Natural killer cell treated with Interleukin-12 subunit alpha and Interleukin-12 subunit beta and Interleukin-15 and Interleukin-18, amount 100 ng/mL, for 72 hours (primary cell): Measurements from ENCODE around the gene PRDM11. TPM values are rescaled to one million over a fixed set of nuclear protein-coding genes. Genes with fewer than 3 reads are reported as not detected.

Experiments used
- ATAC-seq, 2 donors: fragments of 150-1000 bp; cut with Tn5 transposase in 1 of 2; sonication (Bioruptor Pico), chemical (Tn5 transposase) in 1 of 2; 2 replicates each; pipeline ENCODE4 v1.10.0; 2021
- DNase-seq: peaks from one replicate; pipeline ENCODE4 v3.0.0; 2022; ENCODE audit warnings: low spot score
- H3K27ac Mint-ChIP-seq, 2 donors: 1 replicate in 1 of 2; 2 replicates in 1 of 2; pipeline ENCODE4 v1.8.0; 2022; ENCODE audit warnings: mixed read lengths in 2 of 2, mild to moderate bottlenecking in 1 of 2, moderate library complexity in 1 of 2
- H3K27me3 Mint-ChIP-seq, 2 donors: 1 replicate in 1 of 2; 2 replicates in 1 of 2; pipeline ENCODE4 v1.8.0; 2022; ENCODE audit warnings: mixed read lengths in 2 of 2
- H3K36me3 Mint-ChIP-seq: one replicate; pipeline ENCODE4 v1.8.0; 2022; ENCODE audit warnings: mixed read lengths
- H3K4me1 Mint-ChIP-seq, 2 donors: 1 replicate in 1 of 2; 2 replicates in 1 of 2; pipeline ENCODE4 v1.8.0; 2022; ENCODE audit warnings: low read depth in 2 of 2, mixed read lengths in 2 of 2, mild to moderate bottlenecking in 1 of 2
- H3K4me3 Mint-ChIP-seq: one replicate; pipeline ENCODE4 v1.8.0; 2022; ENCODE audit warnings: mixed read lengths
- H3K9me3 Mint-ChIP-seq: 2 replicates; pipeline ENCODE4 v1.8.0; 2022; ENCODE audit warnings: mixed read lengths
- total RNA-seq, 2 donors: library from RNA; stranded (reverse); gene quantifications; one replicate each; pipeline ENCODE4 v1.2.3, GENCODE V29; 2022

Gene PRDM11
- total RNA-seq, 2 donors from 2014 or later: 3.5 to 6.6 TPM

GRCh38 chr11:45259592-45259991 lies 113.2 kb downstream of the PRDM11 start:
- H3K27me3 Mint-ChIP-seq: peaks cover 21 to 28% of the 10 kb centered on the region in 2 donors
- no peak overlapping the region for H3K27ac Mint-ChIP-seq
- no peak for ATAC-seq
- no peak overlapping the region for H3K4me3 Mint-ChIP-seq
- no peaks in the 10 kb centered on the region for H3K4me1 Mint-ChIP-seq
- no peaks in the 10 kb centered on the region for H3K9me3 Mint-ChIP-seq
- no peak for DNase-seq
- H3K36me3 Mint-ChIP-seq: no peaks in the 10 kb centered on the region

DNA sequence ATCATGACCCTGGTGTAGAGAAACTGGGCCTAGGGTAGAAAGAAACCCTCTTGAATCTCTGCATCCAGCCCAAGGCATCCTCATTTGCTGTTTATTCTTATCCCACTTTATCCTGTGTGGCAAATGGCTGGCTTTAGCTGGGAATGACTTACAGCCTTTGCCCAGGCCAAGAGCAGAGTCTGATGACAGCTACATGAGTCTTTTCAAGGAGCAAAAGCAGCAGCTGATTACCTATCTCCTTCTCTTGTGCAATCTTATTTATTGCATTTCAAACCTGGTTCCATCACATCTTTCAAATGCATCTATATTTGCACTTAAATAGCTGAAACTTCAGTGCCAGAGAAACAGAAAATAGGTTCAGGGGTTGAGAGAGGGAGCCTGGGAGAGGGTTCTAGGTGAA lies 113.6 kb downstream of the PRDM11 start:
- Mint-ChIP-seq H3K9me3 (no peaks in the 10 kb centered on the region), H3K27ac (no peak overlapping the region), H3K27me3 (peaks cover 25 to 33% of the 10 kb centered on the region in 2 donors), H3K36me3 (no peaks in the 10 kb centered on the region), H3K4me1 (no peaks in the 10 kb centered on the region), H3K4me3 (no peak overlapping the region)
- no peak for DNase-seq
- ATAC-seq: no peak

GRCh38 chr11:45262900-45263299 lies 116.5 kb downstream of the PRDM11 start:
- no peaks in the 10 kb centered on the region for H3K36me3 Mint-ChIP-seq
- no peaks in the 10 kb centered on the region for H3K4me1 Mint-ChIP-seq
- DNase-seq (no peak), ATAC-seq (no peak)
- peaks cover 28 to 38% of the 10 kb centered on the region in 2 donors for H3K27me3 Mint-ChIP-seq
- no peaks in the 10 kb centered on the region for H3K9me3 Mint-ChIP-seq
- no peak overlapping the region for H3K27ac Mint-ChIP-seq
- H3K4me3 Mint-ChIP-seq: no peak overlapping the region

- Mint-ChIP-seq H3K27me3 (peaks cover 32 to 39% of the 10 kb centered on the region in 2 donors), H3K36me3 (no peaks in the 10 kb centered on the region), H3K4me3 (no peak overlapping the region), H3K4me1 (no peaks in the 10 kb centered on the region), H3K9me3 (no peaks in the 10 kb centered on the region), H3K27ac (no peak overlapping the region)
- ATAC-seq (no peak), DNase-seq (no peak)
These were observed 117.3 kb downstream of the PRDM11 start for GRCh38 chr11:45263773-45264172.

GRCh38 chr11:45264839-45265515 lies 118.5 kb downstream of the PRDM11 start:
- peaks cover 37 to 47% of the 10 kb centered on the region in 2 donors for H3K27me3 Mint-ChIP-seq
- DNase-seq (no peak), ATAC-seq (no peak)
- no peak overlapping the region for H3K27ac Mint-ChIP-seq
- H3K9me3 Mint-ChIP-seq: no peaks in the 10 kb centered on the region
- no peaks in the 10 kb centered on the region for H3K36me3 Mint-ChIP-seq
- no peaks in the 10 kb centered on the region for H3K4me1 Mint-ChIP-seq
- H3K4me3 Mint-ChIP-seq: no peak overlapping the region

DNA sequence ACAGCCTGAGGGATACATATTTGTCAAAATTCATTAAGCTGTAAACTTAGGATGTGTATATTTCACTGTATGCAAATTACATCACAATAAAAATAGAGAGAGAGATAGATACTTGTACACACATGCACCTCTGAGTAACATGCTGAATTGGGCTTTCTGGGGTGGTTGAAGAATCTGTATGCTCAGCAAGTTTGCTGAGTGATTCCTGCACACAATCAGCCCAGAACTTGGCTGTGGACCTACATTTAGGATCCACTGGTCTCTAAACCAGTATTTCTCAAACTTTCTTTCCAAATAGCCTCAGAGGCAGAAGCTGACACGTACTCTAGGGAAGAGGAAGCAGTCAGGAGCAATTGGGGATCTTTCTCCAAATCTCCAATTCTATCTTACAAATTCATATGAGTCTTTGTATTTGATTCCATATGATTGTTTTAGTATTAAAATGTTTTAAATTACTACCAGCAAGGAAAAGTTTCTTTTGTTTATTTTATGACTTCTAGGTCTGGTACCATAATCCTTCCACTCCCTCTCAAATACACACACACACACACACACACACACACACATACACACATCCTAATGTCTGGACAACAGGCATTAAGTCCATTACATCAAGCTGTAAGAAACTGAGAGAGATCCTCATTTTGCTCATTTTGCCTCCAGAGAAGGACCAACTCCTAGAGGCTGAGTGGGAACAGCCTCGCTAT lies 119.7 kb downstream of the PRDM11 start:
- Mint-ChIP-seq H3K36me3 (no peaks in the 10 kb centered on the region), H3K4me3 (no peak overlapping the region), H3K4me1 (no peaks in the 10 kb centered on the region), H3K27me3 (peaks cover 39 to 53% of the 10 kb centered on the region in 2 donors), H3K27ac (no peak overlapping the region), H3K9me3 (no peaks in the 10 kb centered on the region)
- DNase-seq (no peak), ATAC-seq (no peak)

DNA sequence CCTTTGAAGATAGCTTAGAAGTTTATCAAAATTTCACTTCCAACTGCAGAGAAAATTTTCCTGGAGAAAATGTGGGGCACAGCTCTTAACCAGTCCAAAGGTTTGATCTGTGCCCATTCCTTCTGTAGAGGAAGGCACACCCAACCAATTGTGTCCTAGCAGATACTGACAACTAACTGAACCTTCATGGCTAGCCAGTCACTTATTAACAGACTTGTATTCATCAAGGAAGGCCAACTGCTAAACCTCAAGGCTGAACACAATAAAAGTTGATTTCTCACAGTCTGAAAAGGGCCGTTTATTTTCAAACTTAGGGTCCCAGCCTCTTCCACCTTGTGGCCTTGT lies 120.2 kb downstream of the PRDM11 start:
- Mint-ChIP-seq H3K4me3 (no peak overlapping the region), H3K36me3 (no peaks in the 10 kb centered on the region), H3K27me3 (peaks cover 43 to 56% of the 10 kb centered on the region in 2 donors), H3K27ac (no peak overlapping the region), H3K4me1 (no peaks in the 10 kb centered on the region), H3K9me3 (no peaks in the 10 kb centered on the region)
- ATAC-seq (no peak), DNase-seq (no peak)

DNA sequence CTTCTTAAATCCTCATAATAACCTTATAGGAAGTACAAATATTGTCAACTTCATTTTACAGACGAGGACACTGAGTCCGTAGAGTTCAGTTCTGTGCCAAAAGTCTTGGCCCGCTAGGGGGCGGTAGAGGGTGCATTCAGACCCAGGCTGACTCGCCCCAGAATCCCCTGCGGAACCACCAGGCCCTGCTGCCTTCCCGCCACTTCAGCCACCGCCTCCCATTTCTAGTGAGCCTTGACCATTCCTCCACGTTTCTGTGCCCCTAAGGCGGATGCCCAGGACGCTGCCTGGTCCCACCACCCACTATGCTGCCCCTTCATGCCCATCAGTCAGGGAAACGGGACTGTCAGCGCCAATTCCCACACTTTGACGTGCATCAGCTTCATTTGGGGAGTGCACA lies 120.6 kb downstream of the PRDM11 start:
- peaks cover 42 to 60% of the 10 kb centered on the region in 2 donors for H3K27me3 Mint-ChIP-seq
- DNase-seq: no peak

GRCh38 chr11:45267652-45268299 lies 121.3 kb downstream of the PRDM11 start:
- DNase-seq (no peak), ATAC-seq (no peak)
- Mint-ChIP-seq H3K36me3 (no peaks in the 10 kb centered on the region), H3K9me3 (no peaks in the 10 kb centered on the region), H3K4me1 (no peaks in the 10 kb centered on the region), H3K27ac (no peak overlapping the region), H3K27me3 (peaks cover 42 to 67% of the 10 kb centered on the region in 2 donors), H3K4me3 (no peak overlapping the region)

More for the DNA sequence above, 120.6 kb downstream of the PRDM11 start:
- no peak for ATAC-seq
- H3K9me3 Mint-ChIP-seq: no peaks in the 10 kb centered on the region
- no peaks in the 10 kb centered on the region for H3K4me1 Mint-ChIP-seq
- H3K36me3 Mint-ChIP-seq: no peaks in the 10 kb centered on the region
- no peak overlapping the region for H3K4me3 Mint-ChIP-seq
- no peak overlapping the region for H3K27ac Mint-ChIP-seq

- Mint-ChIP-seq H3K27me3 (peaks cover 44 to 78% of the 10 kb centered on the region in 2 donors), H3K9me3 (no peaks in the 10 kb centered on the region), H3K4me3 (no peak overlapping the region), H3K4me1 (no peaks in the 10 kb centered on the region), H3K27ac (no peak overlapping the region), H3K36me3 (no peaks in the 10 kb centered on the region)
- ATAC-seq (no peak), DNase-seq (no peak)
These were observed 123.2 kb downstream of the PRDM11 start for GRCh38 chr11:45269678-45270077.

GRCh38 chr11:45270946-45271716 lies 124.7 kb downstream of the PRDM11 start:
- Mint-ChIP-seq H3K27ac (no peak overlapping the region), H3K9me3 (no peaks in the 10 kb centered on the region), H3K4me1 (no peaks in the 10 kb centered on the region), H3K4me3 (no peak overlapping the region), H3K36me3 (no peaks in the 10 kb centered on the region), H3K27me3 (peaks cover 50 to 83% of the 10 kb centered on the region in 2 donors)
- ATAC-seq (no peak), DNase-seq (no peak)

GRCh38 chr11:45272701-45273100 lies 126.3 kb downstream of the PRDM11 start:
- Mint-ChIP-seq H3K4me3 (no peak overlapping the region), H3K36me3 (no peaks in the 10 kb centered on the region), H3K9me3 (no peaks in the 10 kb centered on the region), H3K27ac (no peak overlapping the region), H3K4me1 (no peaks in the 10 kb centered on the region), H3K27me3 (peaks cover 50 to 85% of the 10 kb centered on the region in 2 donors)
- ATAC-seq: no peak
- DNase-seq: no peak

GRCh38 chr11:45273509-45273908 lies 127.1 kb downstream of the PRDM11 start:
- no peaks in the 10 kb centered on the region for H3K36me3 Mint-ChIP-seq
- H3K27ac Mint-ChIP-seq: no peak overlapping the region
- no peak for ATAC-seq
- H3K9me3 Mint-ChIP-seq: no peaks in the 10 kb centered on the region
- no peak overlapping the region for H3K4me3 Mint-ChIP-seq
- H3K4me1 Mint-ChIP-seq: no peaks in the 10 kb centered on the region
- peaks cover 52 to 86% of the 10 kb centered on the region in 2 donors for H3K27me3 Mint-ChIP-seq
- no peak for DNase-seq

- Mint-ChIP-seq H3K9me3 (no peaks in the 10 kb centered on the region), H3K36me3 (no peaks in the 10 kb centered on the region), H3K27ac (no peak overlapping the region), H3K4me3 (no peak overlapping the region), H3K4me1 (no peaks in the 10 kb centered on the region), H3K27me3 (peaks cover 47 to 81% of the 10 kb centered on the region in 2 donors)
- ATAC-seq: no peak
- DNase-seq: no peak
These were observed 127.8 kb downstream of the PRDM11 start for GRCh38 chr11:45274206-45274605.
